BLaER1 treated with 17β-estradiol and CSF1 and Interleukin-3, amounts not matched to agents 10 nM and 100 nM (cell line): ENCODE data around the gene PTPRO.
A peak's percentile ranks its signal among the peaks of the same experiment; 100 is the strongest.

ENCODE experiments used
- H3K27ac ChIP-seq, 11 experiments: shearing (Covaris generic); formaldehyde crosslinking; 2 replicates each; pipeline ENCODE4 v1.8.1; 2022
- H3K27me3 ChIP-seq, 11 experiments: shearing (Covaris generic); formaldehyde crosslinking; 2 replicates each; pipeline ENCODE4 v1.8.1; 2022
- H3K36me3 ChIP-seq, 11 experiments: shearing (Covaris generic); formaldehyde crosslinking; 2 replicates each; pipeline ENCODE4 v1.8.1; 2022
- H3K4me1 ChIP-seq, 10 experiments: shearing (Covaris generic); formaldehyde crosslinking; 2 replicates each; pipeline ENCODE4 v1.8.1; 2022
- H3K4me2 ChIP-seq, 11 experiments: shearing (Covaris generic); formaldehyde crosslinking; 2 replicates each; pipeline ENCODE4 v1.8.1; 2022
- H3K4me3 ChIP-seq, 10 experiments: shearing (Covaris generic); formaldehyde crosslinking; 2 replicates each; pipeline ENCODE4 v1.8.1; 2022
- H3K9ac ChIP-seq, 11 experiments: shearing (Covaris generic); formaldehyde crosslinking; 2 replicates each; pipeline ENCODE4 v1.8.1; 2022
- H3K9me3 ChIP-seq, 11 experiments: shearing (Covaris generic); formaldehyde crosslinking; replicated peaks in 1 of 11; 2 replicates each; pipeline ENCODE4 v1.8.1; 2022
- H4K20me1 ChIP-seq, 11 experiments: shearing (Covaris generic); formaldehyde crosslinking; 2 replicates each; pipeline ENCODE4 v1.8.1; 2022
- Cebpa-rat ChIP-seq, 11 experiments: shearing (Covaris generic); IDR thresholded peaks; 2 replicates each; pipeline ENCODE4 v1.8.1; 2022

Gene PTPRO

GRCh38 chr12:15322164-15323061 lies at the start of gene PTPRO:
Gene PTPRO, plus strand, starts transcription at chr12:15322508.
- H3K9me3 ChIP-seq = peaks cover 0 to 9% (median 0%) of the 10 kb centered on the region in 11 experiments; a peak in 4 of 22 replicates

GRCh38 chr12:15273896-15274295 lies 48.4 kb upstream of the PTPRO start:
- Histone ChIP-seq H3K9ac (no peak overlapping the region), H3K4me2 (no peak overlapping the region), H3K4me3 (no peak overlapping the region), H3K27ac (no peak overlapping the region), H4K20me1 (no peaks in the 10 kb centered on the region), H3K4me1 (peaks cover 9 to 15% (median 14%) of the 10 kb centered on the region in 10 experiments; a peak in 19 of 20 replicates), H3K36me3 (no peaks in the 10 kb centered on the region), H3K27me3 (peaks cover 0 to 3% (median 0%) of the 10 kb centered on the region in 11 experiments; a peak in 2 of 22 replicates), H3K9me3 (no peaks in the 10 kb centered on the region)
- TF ChIP-seq Cebpa-rat (IDR thresholded peaks at IDR 0.05) = no peak

More at GRCh38 chr12:15322164-15323061, at the start of gene PTPRO:
- no peaks in the 10 kb centered on the region for H3K36me3 ChIP-seq
- no peaks in the 10 kb centered on the region for H4K20me1 ChIP-seq
- no peak within 1 kb of the TSS for H3K27ac ChIP-seq
- H3K4me3 ChIP-seq = peak within 1 kb of the TSS; percentile 43 to 62 (median 54)
- peaks cover 21 to 29% (median 22%) of the 10 kb centered on the region in 11 experiments for H3K27me3 ChIP-seq
- no peak for TF ChIP-seq Cebpa-rat (IDR thresholded peaks at IDR 0.05)
- H3K9ac ChIP-seq = peak within 1 kb of the TSS in 2 of 11 experiments; percentile 1 to 24; a peak in 1 of 22 replicates
- H3K4me2 ChIP-seq = peak within 1 kb of the TSS; percentile 56 to 83 (median 76)
- peaks cover 0 to 7% (median 0%) of the 10 kb centered on the region in 10 experiments; a peak in 5 of 20 replicates for H3K4me1 ChIP-seq

- H3K9ac ChIP-seq = no peak overlapping the region
- H3K4me3 ChIP-seq = no peak overlapping the region
- no peaks in the 10 kb centered on the region for H4K20me1 ChIP-seq
- no peak for TF ChIP-seq Cebpa-rat (IDR thresholded peaks at IDR 0.05)
- no peaks in the 10 kb centered on the region for H3K9me3 ChIP-seq
- peaks cover 16 to 22% (median 20%) of the 10 kb centered on the region in 10 experiments for H3K4me1 ChIP-seq
- H3K27ac ChIP-seq = no peak overlapping the region
- H3K36me3 ChIP-seq = no peaks in the 10 kb centered on the region
- peaks cover 0 to 3% (median 0%) of the 10 kb centered on the region in 11 experiments; a peak in 2 of 22 replicates for H3K27me3 ChIP-seq
- no peak overlapping the region for H3K4me2 ChIP-seq
Measured at GRCh38 chr12:15274561-15274967, 47.7 kb upstream of the PTPRO start.

GRCh38 chr12:15276088-15276698 lies 46.1 kb upstream of the PTPRO start:
- no peak overlapping the region for H3K4me2 ChIP-seq
- H3K4me3 ChIP-seq = no peak overlapping the region
- no peaks in the 10 kb centered on the region for H4K20me1 ChIP-seq
- no peaks in the 10 kb centered on the region for H3K9me3 ChIP-seq
- no peak overlapping the region for H3K9ac ChIP-seq
- H3K27ac ChIP-seq = no peak overlapping the region
- H3K36me3 ChIP-seq = no peaks in the 10 kb centered on the region
- peaks cover 13 to 18% (median 15%) of the 10 kb centered on the region in 10 experiments for H3K4me1 ChIP-seq
- H3K27me3 ChIP-seq = peaks cover 0 to 3% (median 0%) of the 10 kb centered on the region in 11 experiments; a peak in 2 of 22 replicates
- TF ChIP-seq Cebpa-rat (IDR thresholded peaks at IDR 0.05) = no peak

GRCh38 chr12:15278816-15279658 lies 43.3 kb upstream of the PTPRO start:
- Histone ChIP-seq H3K27ac (peak overlapping the region in 1 of 11 experiments; percentile 36; a peak in 1 of 22 replicates), H3K9me3 (no peaks in the 10 kb centered on the region), H3K4me3 (peak overlapping the region in 1 of 10 experiments; percentile 13; a peak in 1 of 20 replicates), H3K4me1 (peaks cover 12 to 18% (median 15%) of the 10 kb centered on the region in 10 experiments), H3K36me3 (no peaks in the 10 kb centered on the region), H3K27me3 (peaks cover 0 to 3% (median 0%) of the 10 kb centered on the region in 11 experiments; a peak in 2 of 22 replicates), H3K9ac (no peak overlapping the region), H3K4me2 (peak overlapping the region; percentile 48 to 73 (median 64)), H4K20me1 (no peaks in the 10 kb centered on the region)
- no peak for TF ChIP-seq Cebpa-rat (IDR thresholded peaks at IDR 0.05)

- Histone ChIP-seq H3K36me3 (no peaks in the 10 kb centered on the region), H3K27ac (no peak overlapping the region), H3K9me3 (peaks cover 0 to 8% (median 0%) of the 10 kb centered on the region in 11 experiments; a peak in 4 of 22 replicates), H3K9ac (no peak overlapping the region), H4K20me1 (no peaks in the 10 kb centered on the region), H3K4me1 (peaks cover 12 to 18% (median 15%) of the 10 kb centered on the region in 10 experiments), H3K27me3 (peaks cover 0 to 3% (median 0%) of the 10 kb centered on the region in 11 experiments; a peak in 2 of 22 replicates), H3K4me3 (no peak overlapping the region), H3K4me2 (no peak overlapping the region)
- no peak for TF ChIP-seq Cebpa-rat (IDR thresholded peaks at IDR 0.05)
Measured at GRCh38 chr12:15280930-15281329, 41.4 kb upstream of the PTPRO start.

- peaks cover 0 to 8% (median 0%) of the 10 kb centered on the region in 11 experiments; a peak in 4 of 22 replicates for H3K9me3 ChIP-seq
- H3K27me3 ChIP-seq = no peaks in the 10 kb centered on the region
- H3K4me2 ChIP-seq = peak overlapping the region in 10 of 11 experiments; percentile 0 to 62 (median 37); a peak in 14 of 22 replicates
- no peaks in the 10 kb centered on the region for H4K20me1 ChIP-seq
- no peaks in the 10 kb centered on the region for H3K36me3 ChIP-seq
- H3K4me3 ChIP-seq = no peak overlapping the region
- TF ChIP-seq Cebpa-rat (IDR thresholded peaks at IDR 0.05) = no peak
- peaks cover 0 to 20% (median 6%) of the 10 kb centered on the region in 10 experiments; a peak in 17 of 20 replicates for H3K4me1 ChIP-seq
- H3K9ac ChIP-seq = no peak overlapping the region
- peak overlapping the region in 1 of 11 experiments; percentile 30; a peak in 1 of 22 replicates for H3K27ac ChIP-seq
Measured at GRCh38 chr12:15289192-15289591, 33.1 kb upstream of the PTPRO start.

GRCh38 chr12:15293731-15294130 lies 28.6 kb upstream of the PTPRO start:
- no peaks in the 10 kb centered on the region for H3K36me3 ChIP-seq
- no peak overlapping the region for H3K4me3 ChIP-seq
- H3K27ac ChIP-seq = no peak overlapping the region
- peaks cover 0 to 14% (median 6%) of the 10 kb centered on the region in 10 experiments; a peak in 17 of 20 replicates for H3K4me1 ChIP-seq
- no peak overlapping the region for H3K9ac ChIP-seq
- H3K9me3 ChIP-seq = peaks cover 10 to 18% (median 14%) of the 10 kb centered on the region in 11 experiments; a peak in 19 of 22 replicates
- H4K20me1 ChIP-seq = no peaks in the 10 kb centered on the region
- TF ChIP-seq Cebpa-rat (IDR thresholded peaks at IDR 0.05) = no peak
- H3K27me3 ChIP-seq = no peaks in the 10 kb centered on the region
- no peak overlapping the region for H3K4me2 ChIP-seq
